Activated T-cell treated with anti-CD3 and anti-CD28 coated beads, Interleukin-2, amount 50 U/mL, for 24 hours (primary cell): Measurements from ENCODE around the gene MFNG.

Experiments
- DNase-seq: peaks from one replicate; pipeline ENCODE4 v3.0.0-alpha.2; 2020
- H3K27ac Mint-ChIP-seq: 2 replicates; pipeline ENCODE4 v1.8.0; 2020; ENCODE audit warnings: mild to moderate bottlenecking, mixed read lengths
- H3K27me3 Mint-ChIP-seq: 2 replicates; pipeline ENCODE4 v1.8.0; 2020; ENCODE audit warnings: mixed read lengths
- H3K36me3 Mint-ChIP-seq: 2 replicates; pipeline ENCODE4 v1.8.0; 2020; ENCODE audit warnings: low read depth, mixed read lengths
- H3K4me1 Mint-ChIP-seq: 2 replicates; pipeline ENCODE4 v1.8.0; 2020; ENCODE audit warnings: low read depth, mixed read lengths
- H3K4me3 Mint-ChIP-seq: 2 replicates; pipeline ENCODE4 v1.8.0; 2020; ENCODE audit warnings: mild to moderate bottlenecking, moderate library complexity, mixed read lengths
- H3K9me3 Mint-ChIP-seq: 2 replicates; pipeline ENCODE4 v1.8.0; 2020; ENCODE audit warnings: mixed read lengths

The MFNG gene

GRCh38 chr22:37519268-37520195 lies 33.3 kb upstream of the MFNG start, which contains the start of gene CARD10:
Gene CARD10, minus strand, starts transcription at chr22:37519415. Its CDS starts 215 bp downstream, at chr22:37519200.
- Mint-ChIP-seq H3K27ac (no peak within 1 kb of the TSS), H3K36me3 (no peaks in the 10 kb centered on the region), H3K27me3 (peaks cover 52% of the 10 kb centered on the region), H3K4me1 (peaks cover 6% of the 10 kb centered on the region), H3K4me3 (peak within 1 kb of the TSS; percentile 65), H3K9me3 (no peaks in the 10 kb centered on the region)
- peak; percentile 46 for DNase-seq

DNA sequence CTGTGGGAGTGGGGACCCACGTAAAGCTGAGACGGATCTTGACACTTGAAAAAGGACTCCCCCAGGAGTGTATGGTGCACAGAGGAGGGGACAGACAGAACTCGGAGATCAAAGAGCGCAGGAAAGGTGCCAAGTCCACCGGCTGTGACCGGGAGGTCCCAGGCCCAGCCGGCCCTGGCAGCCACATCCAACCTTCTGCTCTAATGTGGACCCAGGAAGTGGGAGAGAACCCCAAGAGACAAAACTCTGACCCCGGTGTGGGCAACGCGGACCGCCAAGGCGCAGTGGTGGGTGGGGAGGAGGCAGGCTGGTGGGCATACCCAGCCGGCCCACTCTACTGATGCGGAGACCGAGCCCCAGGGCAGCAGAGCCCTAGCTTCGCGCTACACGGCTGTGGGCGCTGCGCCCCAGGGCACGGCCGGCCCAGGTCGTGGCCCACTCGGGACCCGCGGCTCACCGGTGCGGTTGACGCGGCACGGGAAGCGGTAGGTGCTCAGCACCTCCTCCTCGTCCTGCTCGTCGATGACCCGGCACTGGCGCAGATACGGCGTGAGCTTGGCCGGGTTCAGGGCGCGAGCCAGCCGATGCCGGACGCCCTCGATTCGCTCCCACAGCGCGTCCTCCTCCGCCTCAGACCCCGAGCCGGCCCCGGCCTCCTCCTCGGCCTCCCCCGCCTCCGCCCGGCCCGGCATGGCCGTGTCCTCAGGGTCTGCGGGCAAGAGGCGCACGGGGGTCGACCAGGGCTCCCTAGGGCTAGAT lies 32.5 kb upstream of the MFNG start:
- Mint-ChIP-seq H3K27ac (no peak overlapping the region), H3K9me3 (no peaks in the 10 kb centered on the region), H3K4me1 (peaks cover 6% of the 10 kb centered on the region), H3K4me3 (peak overlapping the region; percentile 65), H3K27me3 (peaks cover 48% of the 10 kb centered on the region), H3K36me3 (no peaks in the 10 kb centered on the region)
- peak; percentile 41 for DNase-seq

- Mint-ChIP-seq H3K4me1 (peaks cover 6% of the 10 kb centered on the region), H3K9me3 (no peaks in the 10 kb centered on the region), H3K4me3 (peak overlapping the region; percentile 65), H3K36me3 (no peaks in the 10 kb centered on the region), H3K27me3 (peaks cover 43% of the 10 kb centered on the region), H3K27ac (no peak overlapping the region)
- no peak for DNase-seq
Observed at GRCh38 chr22:37517826-37518450, 31.8 kb upstream of the MFNG start.

GRCh38 chr22:37516456-37516855 lies 30.3 kb upstream of the MFNG start:
- Mint-ChIP-seq H3K27me3 (peaks cover 28% of the 10 kb centered on the region), H3K9me3 (no peaks in the 10 kb centered on the region), H3K27ac (no peak overlapping the region), H3K36me3 (no peaks in the 10 kb centered on the region), H3K4me3 (no peak overlapping the region), H3K4me1 (peaks cover 6% of the 10 kb centered on the region)
- DNase-seq = no peak

DNA sequence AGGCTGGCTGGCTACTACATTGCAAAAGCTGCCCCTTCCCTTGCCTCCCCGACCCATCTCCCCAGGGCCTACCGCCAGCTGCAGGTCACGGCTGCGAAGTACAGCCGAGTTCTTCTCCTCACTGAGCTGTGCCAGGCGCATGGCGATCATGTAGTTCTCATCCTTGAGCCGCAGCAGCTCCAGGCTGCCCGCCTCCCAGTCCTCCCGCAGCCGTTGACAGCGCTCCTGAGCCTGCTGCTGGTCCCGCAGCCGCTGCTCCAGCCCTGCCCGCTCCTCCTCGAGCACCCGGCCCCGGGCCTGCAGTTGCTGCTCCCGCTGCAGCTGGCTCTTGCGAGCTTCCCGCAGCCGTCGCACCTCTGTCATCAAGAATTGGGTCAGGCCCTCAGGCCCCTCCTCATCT lies 29.7 kb upstream of the MFNG start:
- no peak for DNase-seq
- Mint-ChIP-seq H3K4me1 (peaks cover 6% of the 10 kb centered on the region), H3K36me3 (no peaks in the 10 kb centered on the region), H3K27me3 (peaks cover 22% of the 10 kb centered on the region), H3K27ac (no peak overlapping the region), H3K9me3 (no peaks in the 10 kb centered on the region), H3K4me3 (no peak overlapping the region)

DNA sequence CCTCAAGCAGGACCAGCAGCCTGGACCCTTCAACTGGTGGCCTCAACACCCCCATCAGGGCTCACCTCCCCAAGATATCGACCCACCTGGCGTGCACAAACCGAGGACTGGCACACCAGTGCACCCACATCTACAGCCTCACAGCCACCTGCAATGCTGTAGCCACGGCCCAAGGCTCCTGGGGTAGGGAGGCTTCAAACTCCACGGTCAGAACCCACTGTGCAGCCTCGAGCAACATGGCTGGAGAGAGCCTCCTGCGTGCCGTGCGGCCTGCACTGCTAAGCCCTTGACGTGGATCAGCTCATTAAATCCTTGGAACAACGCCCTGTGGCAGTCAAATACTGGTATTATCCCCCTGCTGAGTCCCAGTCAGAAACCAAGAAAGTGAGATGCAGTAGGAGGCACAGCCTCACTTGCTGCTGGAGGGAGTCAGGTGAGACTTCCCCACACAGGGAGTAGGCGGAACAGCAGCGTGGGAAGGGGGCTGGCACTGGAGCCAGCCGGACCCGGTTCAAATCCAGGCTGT lies 28.4 kb upstream of the MFNG start:
- H3K27me3 Mint-ChIP-seq = peaks cover 10% of the 10 kb centered on the region
- H3K9me3 Mint-ChIP-seq = no peaks in the 10 kb centered on the region
- no peak for DNase-seq
- no peaks in the 10 kb centered on the region for H3K36me3 Mint-ChIP-seq
- H3K4me1 Mint-ChIP-seq = peaks cover 6% of the 10 kb centered on the region
- H3K27ac Mint-ChIP-seq = no peak overlapping the region
- H3K4me3 Mint-ChIP-seq = no peak overlapping the region

DNA sequence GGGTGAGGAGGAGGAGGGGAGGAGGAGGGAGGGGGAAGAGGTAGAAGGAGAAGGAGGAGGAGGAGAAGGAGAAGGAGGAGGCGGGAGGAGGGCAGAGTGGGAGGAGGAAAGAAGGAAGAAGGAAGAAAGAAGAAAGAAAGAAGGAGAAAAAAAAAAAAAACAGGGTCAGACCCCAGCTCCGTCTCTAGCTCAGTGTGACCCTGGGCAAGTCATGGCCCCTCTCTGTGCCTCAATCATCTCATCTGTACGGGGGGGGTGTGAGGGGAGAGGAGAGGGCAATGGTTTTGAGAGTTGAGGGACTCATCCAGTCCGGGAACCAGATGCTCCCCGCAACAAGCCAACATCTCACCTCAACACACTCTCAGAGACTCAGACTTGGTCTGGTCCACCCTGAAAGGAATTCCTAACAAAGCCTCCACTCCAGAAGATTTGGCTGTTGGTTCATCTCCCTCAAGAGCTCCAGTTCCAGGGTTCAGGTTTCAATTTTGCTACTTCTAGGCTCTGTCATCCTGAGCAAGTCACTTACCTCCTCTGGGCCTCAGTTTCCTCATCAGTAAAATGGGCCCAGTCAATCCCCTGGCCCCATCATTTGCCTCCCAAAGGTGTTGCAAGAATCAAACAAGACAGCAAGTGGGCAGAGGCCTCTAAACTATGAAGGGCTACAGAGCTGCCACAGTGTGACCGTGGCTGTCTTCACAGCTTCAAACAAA lies 25.4 kb upstream of the MFNG start:
- DNase-seq = no peak
- Mint-ChIP-seq H3K4me1 (no peaks in the 10 kb centered on the region), H3K4me3 (no peak overlapping the region), H3K27me3 (no peaks in the 10 kb centered on the region), H3K9me3 (no peaks in the 10 kb centered on the region), H3K27ac (no peak overlapping the region), H3K36me3 (no peaks in the 10 kb centered on the region)

DNA sequence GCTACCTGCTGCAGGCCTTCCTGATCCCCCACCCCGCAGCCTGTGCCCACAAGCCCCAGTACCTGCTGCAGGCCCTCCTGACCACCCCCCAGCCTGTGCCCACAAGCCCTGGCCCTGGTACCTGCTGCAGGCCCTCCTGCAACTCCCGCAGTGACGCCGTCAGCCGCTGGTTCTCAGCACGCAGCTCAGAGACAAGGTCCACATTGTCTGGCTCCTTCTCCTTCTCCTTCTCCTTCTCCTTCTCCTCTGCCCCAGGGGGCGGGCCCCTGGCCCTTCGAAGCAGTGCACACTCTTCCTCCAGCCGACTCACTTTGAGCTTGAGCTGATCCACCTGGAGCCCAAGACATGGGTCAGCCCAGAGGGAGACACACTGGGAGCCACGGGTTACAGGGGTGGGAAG lies 23.9 kb upstream of the MFNG start:
- H3K27ac Mint-ChIP-seq = no peak overlapping the region
- no peaks in the 10 kb centered on the region for H3K36me3 Mint-ChIP-seq
- no peaks in the 10 kb centered on the region for H3K27me3 Mint-ChIP-seq
- DNase-seq = no peak
- H3K4me3 Mint-ChIP-seq = no peak overlapping the region
- H3K4me1 Mint-ChIP-seq = no peaks in the 10 kb centered on the region
- no peaks in the 10 kb centered on the region for H3K9me3 Mint-ChIP-seq

DNA sequence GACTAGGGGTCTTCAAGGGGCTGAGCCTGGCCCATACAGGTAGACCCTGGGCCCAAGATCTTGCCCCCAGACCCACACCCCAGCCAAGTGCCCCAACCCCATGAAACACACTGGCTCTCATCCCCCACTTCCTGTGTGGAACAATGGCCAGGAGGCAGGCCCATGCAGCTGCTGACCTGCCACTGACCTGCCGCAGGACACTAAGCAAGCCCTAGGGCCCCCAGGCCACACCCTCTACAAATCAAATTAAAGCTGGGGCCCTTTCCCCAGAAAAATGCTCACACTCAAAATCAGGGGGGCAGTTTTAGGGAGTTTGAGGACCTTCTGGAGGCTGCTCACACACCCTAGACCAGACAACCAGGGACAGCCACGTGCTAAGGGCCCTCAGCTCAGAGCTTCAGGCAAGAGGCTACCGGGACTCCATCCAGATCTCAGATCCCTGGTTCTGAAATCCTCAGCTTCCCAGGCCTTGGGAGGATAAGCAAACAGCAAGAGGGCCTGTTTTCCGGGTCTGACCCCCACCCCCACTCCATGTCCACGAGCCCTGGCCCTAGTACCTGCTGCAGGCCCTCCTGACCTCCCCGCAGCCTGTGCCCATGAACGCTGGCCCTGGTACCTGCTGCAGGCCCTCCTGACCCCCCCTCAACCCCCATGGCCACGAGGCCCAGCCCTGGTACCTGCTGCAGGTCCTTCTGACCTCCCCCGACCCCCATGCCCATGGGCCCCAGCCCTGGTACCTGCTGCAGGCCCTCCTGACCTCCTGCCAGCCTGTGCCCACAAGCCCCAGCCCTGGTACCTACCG lies 23.1 kb upstream of the MFNG start:
- Mint-ChIP-seq H3K4me3 (no peak overlapping the region), H3K27ac (no peak overlapping the region), H3K27me3 (no peaks in the 10 kb centered on the region), H3K4me1 (no peaks in the 10 kb centered on the region), H3K9me3 (no peaks in the 10 kb centered on the region), H3K36me3 (no peaks in the 10 kb centered on the region)
- DNase-seq = no peak

- H3K9me3 Mint-ChIP-seq = no peaks in the 10 kb centered on the region
- H3K27ac Mint-ChIP-seq = no peak overlapping the region
- no peaks in the 10 kb centered on the region for H3K36me3 Mint-ChIP-seq
- H3K27me3 Mint-ChIP-seq = no peaks in the 10 kb centered on the region
- DNase-seq = no peak
- no peaks in the 10 kb centered on the region for H3K4me1 Mint-ChIP-seq
- H3K4me3 Mint-ChIP-seq = no peak overlapping the region
Observed at GRCh38 chr22:37508431-37508992, 22.3 kb upstream of the MFNG start.

DNA sequence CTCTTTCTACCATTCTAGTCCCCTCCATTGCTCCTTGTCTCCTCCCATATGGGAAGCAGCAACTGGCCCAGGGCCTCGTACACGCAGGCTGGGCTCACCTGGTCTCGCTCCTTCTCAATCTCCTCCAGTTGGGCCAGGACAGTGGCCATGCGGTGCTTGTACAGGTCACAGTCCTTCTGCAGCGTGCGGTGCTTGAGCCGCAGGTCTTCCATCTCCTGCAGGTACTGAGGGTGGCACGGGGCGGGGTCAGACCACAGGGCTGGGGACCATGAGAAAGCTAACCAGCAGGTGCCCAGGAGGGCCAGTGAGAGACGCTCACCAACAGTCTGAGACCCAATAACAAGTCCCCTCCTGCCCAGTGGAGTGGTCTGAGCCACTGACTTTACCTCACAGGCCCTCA lies 21.5 kb upstream of the MFNG start:
- Mint-ChIP-seq H3K4me1 (no peaks in the 10 kb centered on the region), H3K36me3 (no peaks in the 10 kb centered on the region), H3K9me3 (no peaks in the 10 kb centered on the region), H3K4me3 (no peak overlapping the region), H3K27me3 (no peaks in the 10 kb centered on the region), H3K27ac (no peak overlapping the region)
- DNase-seq = no peak

GRCh38 chr22:37505989-37506388 lies 19.8 kb upstream of the MFNG start:
- Mint-ChIP-seq H3K27ac (no peak overlapping the region), H3K36me3 (no peaks in the 10 kb centered on the region), H3K27me3 (no peaks in the 10 kb centered on the region), H3K4me1 (peaks cover 11% of the 10 kb centered on the region), H3K9me3 (no peaks in the 10 kb centered on the region), H3K4me3 (no peak overlapping the region)
- DNase-seq = no peak

DNA sequence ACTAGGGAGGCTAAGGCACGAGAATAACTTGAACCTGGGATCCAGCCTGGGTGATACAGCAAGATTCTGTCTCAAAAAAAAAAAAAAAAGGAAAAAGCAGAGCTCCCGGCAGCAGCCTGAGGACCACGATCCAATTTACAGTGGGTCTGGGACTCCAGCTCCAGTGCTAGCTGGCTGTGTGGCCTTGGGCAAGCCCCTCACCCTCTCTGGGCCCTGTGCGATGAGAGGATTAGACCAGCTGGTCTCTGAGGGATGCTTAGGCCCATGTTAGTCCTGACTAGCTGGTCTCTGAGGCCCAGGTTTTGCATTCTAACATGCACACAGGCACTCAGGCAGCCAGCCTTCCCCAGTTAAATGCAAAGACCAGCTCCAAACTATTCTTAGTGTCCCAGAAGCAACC lies 19.4 kb upstream of the MFNG start:
- DNase-seq = no peak
- Mint-ChIP-seq H3K27ac (no peak overlapping the region), H3K9me3 (no peaks in the 10 kb centered on the region), H3K4me3 (no peak overlapping the region), H3K27me3 (no peaks in the 10 kb centered on the region), H3K36me3 (no peaks in the 10 kb centered on the region), H3K4me1 (peaks cover 13% of the 10 kb centered on the region)
